Calu3 (cell line): ENCODE data around the gene SGTA. TPM values are rescaled to one million over a fixed set of nuclear protein-coding genes. Genes with fewer than 3 reads are reported as not detected.

Experiments used
- BruUV-seq: library from RNA; stranded (reverse); fragments of 400-500 nt; replicated peaks from 2 replicates; lab custom pipeline; 2021; lab: Mats Ljungman, UMichigan
- CTCF ChIA-PET: fragments of 300-600 bp; sonication (Branson Sonifier 250); formaldehyde crosslinking; loops from one replicate; lab custom pipeline; 2022; ENCODE audit warnings: antibody characterized with exemption; lab: Charles Lee
- DNase-seq: peaks from one replicate; pipeline ENCODE4 v3.0.0; 2022
- H3K27ac Mint-ChIP-seq: one replicate; pipeline ENCODE4 v1.8.0; 2022; ENCODE audit warnings: mixed read lengths; ENCODE audit not compliant: unreplicated experiment
- H3K27me3 Mint-ChIP-seq: one replicate; pipeline ENCODE4 v1.8.0; 2022; ENCODE audit warnings: mixed read lengths; ENCODE audit not compliant: unreplicated experiment
- H3K36me3 Mint-ChIP-seq: one replicate; pipeline ENCODE4 v1.8.0; 2022; ENCODE audit warnings: mild to moderate bottlenecking, moderate library complexity, mixed read lengths; ENCODE audit not compliant: insufficient read depth, unreplicated experiment
- H3K4me1 Mint-ChIP-seq: one replicate; pipeline ENCODE4 v1.8.0; 2022; ENCODE audit warnings: mild to moderate bottlenecking, low read depth, mixed read lengths; ENCODE audit not compliant: unreplicated experiment
- H3K4me3 Mint-ChIP-seq: one replicate; pipeline ENCODE4 v1.8.0; 2022; ENCODE audit warnings: mild to moderate bottlenecking, low read depth, moderate library complexity, mixed read lengths; ENCODE audit not compliant: unreplicated experiment
- H3K9me3 Mint-ChIP-seq: one replicate; pipeline ENCODE4 v1.8.0; 2022; ENCODE audit warnings: low read depth, mixed read lengths; ENCODE audit not compliant: unreplicated experiment
- intact Hi-C: fragments of 100-400 bp; cut with micrococcal nuclease; formaldehyde crosslinking; loops from one replicate; pipeline ENCODE4 v1.10.0; 2022; ENCODE audit not compliant: unreplicated experiment
- total RNA-seq: library from RNA; stranded (reverse); gene quantifications from 2 replicates; pipeline ENCODE4 v1.2.3, GENCODE V29; 2022
- TF ChIP-seq, protein P1 (sequence below): fragments of 200-600 bp; IDR thresholded peaks from one replicate; pipeline ENCODE4 v1.8.0; 2022; ENCODE audit warnings: antibody characterized with exemption; ENCODE audit not compliant: unreplicated experiment

The SGTA gene
- total RNA-seq, 1 experiment from 2014 or later = 44.7 TPM

GRCh38 chr19:2782329-2782935, 641 bp downstream of the SGTA start:
- DNase-seq = no peak
- Mint-ChIP-seq H3K9me3 (no peaks in the 10 kb centered on the region), H3K27ac (peak overlapping the region; percentile 84), H3K4me3 (peak overlapping the region; percentile 75), H3K4me1 (peaks cover 14% of the 10 kb centered on the region), H3K27me3 (no peaks in the 10 kb centered on the region), H3K36me3 (peaks cover 47% of the 10 kb centered on the region)
- TF ChIP-seq, protein P1, sequence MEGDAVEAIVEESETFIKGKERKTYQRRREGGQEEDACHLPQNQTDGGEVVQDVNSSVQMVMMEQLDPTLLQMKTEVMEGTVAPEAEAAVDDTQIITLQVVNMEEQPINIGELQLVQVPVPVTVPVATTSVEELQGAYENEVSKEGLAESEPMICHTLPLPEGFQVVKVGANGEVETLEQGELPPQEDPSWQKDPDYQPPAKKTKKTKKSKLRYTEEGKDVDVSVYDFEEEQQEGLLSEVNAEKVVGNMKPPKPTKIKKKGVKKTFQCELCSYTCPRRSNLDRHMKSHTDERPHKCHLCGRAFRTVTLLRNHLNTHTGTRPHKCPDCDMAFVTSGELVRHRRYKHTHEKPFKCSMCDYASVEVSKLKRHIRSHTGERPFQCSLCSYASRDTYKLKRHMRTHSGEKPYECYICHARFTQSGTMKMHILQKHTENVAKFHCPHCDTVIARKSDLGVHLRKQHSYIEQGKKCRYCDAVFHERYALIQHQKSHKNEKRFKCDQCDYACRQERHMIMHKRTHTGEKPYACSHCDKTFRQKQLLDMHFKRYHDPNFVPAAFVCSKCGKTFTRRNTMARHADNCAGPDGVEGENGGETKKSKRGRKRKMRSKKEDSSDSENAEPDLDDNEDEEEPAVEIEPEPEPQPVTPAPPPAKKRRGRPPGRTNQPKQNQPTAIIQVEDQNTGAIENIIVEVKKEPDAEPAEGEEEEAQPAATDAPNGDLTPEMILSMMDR = no peak
- CTCF ChIA-PET = no interaction called here
- TSS peak; percentile 67 for BruUV-seq
- intact Hi-C loops = no loop called here

- H3K4me3 Mint-ChIP-seq = no peak overlapping the region
- no peak overlapping the region for H3K27ac Mint-ChIP-seq
These were observed 2.8 kb downstream of the SGTA start for GRCh38 chr19:2780284-2780683.

GRCh38 chr19:2779121-2779740, 3.8 kb downstream of the SGTA start:
- CTCF ChIA-PET = no interaction called here
- Mint-ChIP-seq H3K36me3 (peaks cover 27% of the 10 kb centered on the region), H3K4me1 (peaks cover 14% of the 10 kb centered on the region), H3K27ac (no peak overlapping the region), H3K4me3 (no peak overlapping the region), H3K9me3 (no peaks in the 10 kb centered on the region), H3K27me3 (no peaks in the 10 kb centered on the region)
- intact Hi-C loops = no loop called here
- TF ChIP-seq, protein P1 = no peak
- no peak for DNase-seq
- no TSS peak for BruUV-seq

More at GRCh38 chr19:2780284-2780683, 2.8 kb downstream of the SGTA start:
- peaks cover 14% of the 10 kb centered on the region for H3K4me1 Mint-ChIP-seq
- intact Hi-C loops = no loop called here
- no peak for DNase-seq
- TF ChIP-seq, protein P1 = no peak
- H3K36me3 Mint-ChIP-seq = peaks cover 34% of the 10 kb centered on the region
- BruUV-seq = no TSS peak
- CTCF ChIA-PET = no interaction called here
- H3K27me3 Mint-ChIP-seq = no peaks in the 10 kb centered on the region
- no peaks in the 10 kb centered on the region for H3K9me3 Mint-ChIP-seq

- Mint-ChIP-seq H3K4me1 (peaks cover 8% of the 10 kb centered on the region), H3K27me3 (no peaks in the 10 kb centered on the region), H3K4me3 (no peak overlapping the region), H3K9me3 (no peaks in the 10 kb centered on the region), H3K36me3 (peaks cover 21% of the 10 kb centered on the region), H3K27ac (no peak overlapping the region)
- BruUV-seq = no TSS peak
- CTCF ChIA-PET = interaction anchor here (0.6 kb wide), 1 partner anchor 9 kb away, joined by 4 read pairs; no protein-coding TSS in a partner anchor
- intact Hi-C loops = no loop called here
- TF ChIP-seq, protein P1 = no peak
- no peak for DNase-seq
These were observed 5.0 kb downstream of the SGTA start for GRCh38 chr19:2777952-2778683.
